GM12873 (cell line): ENCODE measurements around the gene TWF1.

ENCODE experiments used
- CTCF ChIP-seq: IDR thresholded peaks from 2 replicates; pipeline ENCODE4 v1.5.1; 2012; ENCODE audit warnings: low read depth, mild to moderate bottlenecking, moderate library complexity, low read length, control low read depth; ENCODE audit not compliant: insufficient read depth; ENCODE audit errors: missing control alignments

TWF1 gene

GRCh38 chr12:43763769-43764168, 42.3 kb downstream of the TWF1 start:
- no peak for TF ChIP-seq CTCF

- no peak for TF ChIP-seq CTCF
Measured at GRCh38 chr12:43762596-43762995, 43.5 kb downstream of the TWF1 start.

GRCh38 chr12:43761500-43761899, 44.6 kb downstream of the TWF1 start:
- no peak for TF ChIP-seq CTCF

GRCh38 chr12:43760396-43760795, 45.7 kb downstream of the TWF1 start:
- TF ChIP-seq CTCF, result no peak

GRCh38 chr12:43758728-43759563, 47.2 kb downstream of the TWF1 start, which contains the start of the genes IRAK4 and PUS7L:
Gene IRAK4 (plus strand): TSS chr12:43758951. CDS start chr12:43768112, 9,161 bp downstream.
Gene PUS7L (minus strand): TSS chr12:43758790. CDS start chr12:43755245, 3,545 bp downstream.
- peak; percentile 46 for TF ChIP-seq CTCF

- TF ChIP-seq CTCF, result no peak
Measured at GRCh38 chr12:43758247-43758727, 47.8 kb downstream of the TWF1 start.

GRCh38 chr12:43754015-43754414, 52.1 kb downstream of the TWF1 start:
- TF ChIP-seq CTCF, result no peak
